SH-SY5Y (cell line): Measurements from ENCODE around the gene GJD4.

ENCODE experiments used
- GATA2 ChIP-seq: IDR thresholded peaks from 2 replicates; pipeline ENCODE4 v1.6.1; 2011; ENCODE audit warnings: mild to moderate bottlenecking, low read depth, low read length
- GATA3 ChIP-seq: IDR thresholded peaks from 2 replicates; pipeline ENCODE4 v1.6.1; 2011; ENCODE audit warnings: low read depth, mild to moderate bottlenecking, low read length, moderate library complexity

GJD4 gene

DNA sequence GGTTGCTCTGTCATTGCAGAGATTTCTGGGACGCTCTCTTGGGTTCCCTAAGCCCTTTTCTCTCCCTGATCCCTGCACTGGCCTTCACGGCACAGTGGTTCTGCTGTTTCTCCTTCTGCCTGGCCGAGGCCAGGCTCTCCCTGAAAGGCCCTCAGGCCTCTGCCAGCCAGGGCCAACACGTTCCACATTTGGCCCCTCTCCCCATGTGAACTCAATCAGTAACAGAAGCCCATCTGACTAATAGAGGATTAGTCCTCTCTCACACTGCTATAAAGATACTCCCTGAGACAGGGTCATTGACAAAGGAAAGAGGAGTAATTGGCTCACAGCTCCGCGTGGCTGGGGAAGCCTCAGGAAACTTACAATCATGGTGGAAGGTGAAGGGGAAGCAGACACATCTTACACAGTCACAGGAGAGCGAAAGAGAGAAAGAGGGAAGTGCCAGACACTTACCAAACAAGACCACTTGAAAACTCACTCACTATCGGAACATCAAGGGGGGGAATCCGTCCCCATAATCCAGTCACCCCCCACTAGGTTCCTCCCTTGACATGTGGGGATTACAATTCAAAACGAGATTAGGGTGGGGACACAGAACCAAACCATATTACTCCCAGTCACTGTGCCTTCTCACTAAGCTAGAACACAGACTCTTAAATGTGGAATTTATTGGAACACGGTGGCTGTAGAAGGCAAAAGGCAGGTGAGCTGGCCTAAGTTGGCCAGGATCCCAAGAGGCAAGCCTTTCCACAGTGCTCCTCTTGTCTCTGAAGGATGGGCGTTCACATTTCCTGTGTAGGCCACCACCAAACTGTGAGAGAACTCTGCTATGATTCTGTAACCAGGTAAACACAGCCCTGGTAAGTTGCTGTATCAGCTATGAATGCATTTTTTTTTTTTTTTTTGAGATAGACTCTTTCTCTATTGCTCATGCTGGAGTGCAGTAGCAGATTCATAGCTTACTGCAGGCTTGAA lies 28.2 kb downstream of the GJD4 start:
- TF ChIP-seq GATA3 (no peak), GATA2 (no peak)

DNA sequence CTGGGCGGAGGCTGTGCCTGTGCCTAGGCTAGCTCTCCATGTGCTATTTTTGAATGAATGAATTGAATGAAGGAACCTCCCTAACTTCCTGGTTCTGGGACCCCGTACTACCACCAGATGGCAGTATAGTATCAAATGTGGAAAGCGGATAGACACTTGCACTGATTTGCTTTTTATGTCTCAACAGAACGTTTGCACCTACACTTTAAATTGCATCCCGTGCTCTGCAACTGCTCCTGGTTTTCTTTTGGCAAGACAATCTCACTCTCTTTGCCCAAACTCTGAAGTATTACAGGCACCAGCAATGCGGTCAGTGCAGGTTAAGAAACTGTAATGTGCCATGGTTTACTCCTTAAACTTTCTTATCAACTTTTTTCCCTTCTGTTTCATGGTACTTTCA lies 30.4 kb downstream of the GJD4 start:
- TF ChIP-seq GATA3 = no peak

DNA sequence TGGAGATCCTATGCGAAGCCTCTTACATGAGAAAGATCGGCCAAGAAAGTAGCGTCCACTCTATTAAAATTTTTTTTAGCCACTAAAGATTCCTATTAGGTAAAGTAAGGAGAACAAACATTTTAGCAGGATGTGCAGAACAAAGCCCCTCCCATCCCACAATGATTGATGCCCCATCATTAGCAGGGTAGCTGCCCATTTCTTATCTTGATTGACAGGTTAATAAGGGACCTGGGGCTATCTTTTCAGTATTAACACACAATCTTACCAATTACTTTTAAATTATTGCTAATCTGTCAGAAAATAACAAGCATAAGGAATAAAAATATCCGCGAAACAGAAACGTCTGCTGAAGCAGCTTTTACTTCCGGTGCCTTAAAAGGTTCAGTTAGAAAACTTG lies 31.8 kb downstream of the GJD4 start:
- TF ChIP-seq GATA3 (no peak), GATA2 (no peak)

DNA sequence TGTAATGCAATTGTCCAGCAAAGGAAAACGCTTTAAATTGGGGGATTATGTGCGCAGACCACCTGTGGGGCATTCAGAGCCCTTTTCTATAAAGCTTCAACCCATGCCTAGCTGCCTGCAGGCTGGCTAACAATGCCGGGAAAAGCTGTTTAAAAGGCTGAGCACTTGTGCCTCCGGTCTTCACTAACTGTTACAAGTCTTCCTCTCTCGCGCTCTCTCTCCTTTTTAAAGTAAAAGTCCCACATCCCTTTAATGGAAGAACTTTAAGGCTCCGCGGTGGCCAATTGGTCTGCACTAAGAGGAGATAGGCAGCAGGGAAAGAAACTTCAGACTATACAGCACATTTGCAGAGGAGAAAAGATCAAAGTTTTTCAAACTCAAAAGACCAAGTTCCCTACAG lies 32.3 kb downstream of the GJD4 start:
- no peak for TF ChIP-seq GATA3
- TF ChIP-seq GATA2 = no peak

DNA sequence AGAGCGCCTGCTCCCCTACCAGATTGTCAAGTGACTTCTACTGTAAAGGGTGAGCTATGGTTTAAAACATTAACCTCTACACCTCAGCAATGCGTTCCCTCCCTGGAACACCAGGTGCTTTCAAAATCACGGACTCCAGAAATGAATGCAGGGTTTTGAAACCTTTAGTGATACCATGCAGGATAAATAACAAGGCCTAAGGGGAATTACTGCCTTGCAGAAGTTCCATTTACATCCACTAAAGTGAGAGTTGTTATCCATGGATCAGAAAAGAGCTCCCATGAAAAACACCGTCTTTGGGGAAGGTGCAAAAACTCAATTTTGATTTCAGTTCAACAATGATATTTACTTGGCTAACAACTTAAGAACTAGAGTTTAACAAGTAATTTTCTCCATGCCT lies 33.0 kb downstream of the GJD4 start:
- TF ChIP-seq GATA2 = no peak
- TF ChIP-seq GATA3 = no peak

DNA sequence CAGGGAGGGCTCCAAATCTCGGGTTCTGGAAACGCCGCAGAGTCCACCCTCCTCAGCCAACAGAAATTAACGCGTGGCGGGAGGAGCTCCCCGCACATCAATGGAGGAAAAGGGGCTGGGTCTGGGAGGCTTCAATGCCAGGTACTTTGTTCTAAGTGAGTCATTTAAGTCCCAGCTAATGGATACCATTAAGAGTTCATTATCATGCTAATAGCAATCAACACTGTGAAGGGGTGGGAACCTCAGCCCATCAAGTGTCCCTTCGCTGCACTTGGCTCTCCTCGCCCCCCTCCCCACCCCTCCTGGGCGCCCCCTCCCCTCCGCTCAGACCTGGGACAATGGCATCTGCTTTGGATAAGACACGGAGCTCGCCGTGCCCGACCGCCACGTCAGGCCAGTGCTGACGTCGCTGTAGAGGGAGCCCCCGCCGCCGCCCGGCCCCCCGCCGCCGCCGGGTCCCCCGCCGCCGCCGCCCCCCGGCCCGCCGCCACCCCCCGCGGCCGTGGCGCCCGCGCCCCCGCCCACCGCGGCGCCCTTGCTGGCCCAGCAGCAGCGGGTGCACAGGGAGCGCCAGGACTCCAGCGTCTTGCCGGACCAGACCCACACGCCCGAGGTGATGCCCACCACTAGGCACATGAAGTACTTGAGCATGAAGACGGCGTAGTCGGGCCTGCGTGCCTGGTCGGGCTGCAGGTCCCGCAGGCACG lies 34.0 kb downstream of the GJD4 start:
- TF ChIP-seq GATA3 (no peak), GATA2 (no peak)

GRCh38 chr10:35639728-35640401 lies 34.7 kb downstream of the GJD4 start:
- no peak for TF ChIP-seq GATA2
- no peak for TF ChIP-seq GATA3

DNA sequence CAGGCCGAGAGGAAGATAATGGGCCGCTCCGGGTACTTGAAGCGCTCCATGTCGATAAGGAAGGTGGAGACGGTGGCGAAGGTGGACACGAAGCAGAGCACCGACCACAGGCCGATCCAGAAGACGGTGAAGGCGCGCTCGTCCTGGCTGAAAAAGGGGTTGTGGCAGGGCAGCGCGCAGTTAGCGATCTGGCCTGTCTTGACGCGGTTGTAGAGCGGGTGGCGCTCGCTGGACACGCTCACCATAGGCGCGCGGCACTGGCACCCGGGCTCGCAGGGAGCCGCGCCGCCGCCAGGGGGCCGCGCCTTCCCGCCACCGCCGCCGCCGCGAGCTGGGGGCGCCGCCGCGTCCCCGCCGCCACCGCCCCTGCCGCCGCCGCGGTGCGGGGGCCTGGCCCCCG lies 35.3 kb downstream of the GJD4 start:
- TF ChIP-seq GATA2 (no peak), GATA3 (no peak)

GRCh38 chr10:35640951-35641675 lies 36.0 kb downstream of the GJD4 start:
- TF ChIP-seq GATA2 (no peak), GATA3 (no peak)

GRCh38 chr10:35641676-35642034 lies 36.5 kb downstream of the GJD4 start:
- TF ChIP-seq GATA2 (no peak), GATA3 (no peak)

- TF ChIP-seq GATA2 (no peak), GATA3 (no peak)
Measured at GRCh38 chr10:35642035-35642792, 37.1 kb downstream of the GJD4 start, which contains the start of gene FZD8. Gene FZD8, minus strand, starts transcription at chr10:35642296. Its CDS starts 867 bp downstream, at chr10:35641429.

- TF ChIP-seq GATA2 (no peak), GATA3 (no peak)
Measured at GRCh38 chr10:35642793-35643114, 37.6 kb downstream of the GJD4 start.
